K562 (cell line): ENCODE measurements around the gene RPS6KA2. TPM values are rescaled to one million over a fixed set of nuclear protein-coding genes. Genes with fewer than 3 reads are reported as not detected.

ENCODE experiments used
- ATAC-seq: fragments of 200-7000 bp; cut with Tn5 transposase; 3 replicates; pipeline ENCODE4 v1.9.1; 2020; ENCODE audit warnings: moderate library complexity
- BruUV-seq: library from RNA; stranded (reverse); fragments of 400-500 nt; replicated peaks from 2 replicates; lab custom pipeline; 2021; lab: Mats Ljungman, UMichigan
- CTCF ChIA-PET: fragments of 300-600 bp; formaldehyde crosslinking; extraction: SDS; loops from one replicate; lab custom pipeline; 2021; ENCODE audit warnings: low intra/inter-chr PET ratio; lab: Yijun Ruan, JAX
- POLR2A ChIA-PET: fragments of 300-600, 350-650 bp; sonication (Branson Sonifier 250); formaldehyde crosslinking; extraction: SDS; loops from one replicate; lab custom pipeline; 2021; ENCODE audit warnings: antibody characterized with exemption, inconsistent platforms; lab: Yijun Ruan, JAX
- DNase-seq, 4 experiments: peaks; one replicate each; pipeline versions ENCODE4 v3.0.0 to v3.0.0-alpha.2; 2011 to 2018; ENCODE audit warnings: low spot score in 3 of 4, mixed read lengths in 3 of 4; ENCODE audit errors: extremely low read depth in 1 of 4
- FAIRE-seq: peaks from 2 replicates; lab custom pipeline; 2011; peaks lifted over from hg19 to GRCh38; lab: Jason Lieb, UNC
- H2AFZ ChIP-seq: 2 replicates; pipeline ENCODE4 v1.6.0; 2011; ENCODE audit warnings: low read depth, low read length, control low read depth, inconsistent platforms
- H3K27ac ChIP-seq: fragments of 200-600 bp; 3 replicates; pipeline ENCODE4 v1.8.0; 2011; ENCODE audit warnings: low read depth, mild to moderate bottlenecking, control low read depth, inconsistent platforms, low read length, moderate library complexity, mixed read lengths; ENCODE audit errors: extremely low read depth
- H3K27me3 ChIP-seq, 2 experiments: fragments of 300-600 bp in 1 of 2; 2 replicates in 1 of 2; 3 replicates in 1 of 2; pipeline versions ENCODE4 v1.6.0 to v1.8.0; 2011; ENCODE audit warnings: inconsistent platforms in 2 of 2, low read length in 2 of 2, mild to moderate bottlenecking in 1 of 2, mixed read lengths in 1 of 2, moderate library complexity in 1 of 2; ENCODE audit not compliant: control insufficient read depth in 2 of 2, insufficient read depth in 2 of 2
- H3K36me3 ChIP-seq: fragments of 300-600 bp; 3 replicates; pipeline ENCODE4 v1.8.0; 2011; ENCODE audit warnings: mild to moderate bottlenecking, low read length, inconsistent platforms; ENCODE audit not compliant: control insufficient read depth, insufficient read depth
- H3K4me1 ChIP-seq, 2 experiments: fragments of 200-600 bp in 1 of 2; replicated peaks in 1 of 2; 2 replicates in 1 of 2; 3 replicates in 1 of 2; pipeline versions ENCODE4 v1.5.1 to v1.8.0; 2011; ENCODE audit warnings: inconsistent platforms in 2 of 2, low read length in 2 of 2, mild to moderate bottlenecking in 1 of 2, mixed read lengths in 1 of 2, moderate library complexity in 1 of 2; ENCODE audit not compliant: control insufficient read depth in 2 of 2, insufficient read depth in 2 of 2
- H3K4me2 ChIP-seq: 2 replicates; pipeline ENCODE4 v1.6.1; 2011; ENCODE audit warnings: low read length, control low read depth, inconsistent platforms, mixed read lengths; ENCODE audit not compliant: insufficient read depth
- H3K4me3 ChIP-seq: fragments of 200-600 bp; sonication (generic), shearing (Covaris generic); 2 replicates; pipeline ENCODE4 v1.5.1; 2016; ENCODE audit warnings: control low read depth, inconsistent platforms
- H3K79me2 ChIP-seq: fragments of 200-600 bp; 3 replicates; pipeline ENCODE4 v1.8.0; 2011; ENCODE audit warnings: low read length, inconsistent platforms; ENCODE audit not compliant: control insufficient read depth, insufficient read depth
- H3K9ac ChIP-seq, 2 experiments: 2 replicates each; pipeline versions ENCODE4 v1.6.0 to v1.6.1; 2011; ENCODE audit warnings: low read depth in 2 of 2, low read length in 2 of 2, control low read depth in 1 of 2, inconsistent platforms in 1 of 2, mild to moderate bottlenecking in 1 of 2, mixed read lengths in 1 of 2; ENCODE audit not compliant: insufficient read depth in 1 of 2
- H3K9me1 ChIP-seq: one replicate; pipeline ENCODE4 v1.6.0; 2011; ENCODE audit warnings: inconsistent platforms, mild to moderate bottlenecking, low read length, moderate library complexity; ENCODE audit not compliant: control insufficient read depth, insufficient read depth
- H3K9me3 ChIP-seq: replicated peaks from 2 replicates; pipeline ENCODE4 v1.5.1; 2011; ENCODE audit warnings: low read depth, low read length, inconsistent platforms; ENCODE audit not compliant: control insufficient read depth, insufficient read depth
- H4K20me1 ChIP-seq: replicated peaks from 2 replicates; pipeline ENCODE4 v1.6.1; 2011; ENCODE audit warnings: low read length, inconsistent platforms, mixed read lengths; ENCODE audit not compliant: control insufficient read depth, insufficient read depth
- MYBL2 ChIP-seq, 2 experiments: fragments of 450-650 bp in 1 of 2; sonication (generic) in 1 of 2; formaldehyde crosslinking in 1 of 2; IDR thresholded peaks; 2 replicates each; pipeline versions ENCODE4 v1.6.1 to v1.8.1; 2017 to 2022; ENCODE audit warnings: borderline replicate concordance in 1 of 2, inconsistent platforms in 1 of 2, low read depth in 1 of 2, mild to moderate bottlenecking in 1 of 2, missing genetic modification reagents in 1 of 2, moderate library complexity in 1 of 2
- NFYB ChIP-seq: IDR thresholded peaks from 2 replicates; pipeline ENCODE4 v1.6.1; 2011; ENCODE audit warnings: mild to moderate bottlenecking, moderate library complexity; ENCODE audit not compliant: insufficient read length; ENCODE audit errors: extremely low read depth
- NRF1 ChIP-seq, 2 experiments: fragments of 450-650 bp; IDR thresholded peaks in 1 of 2; conservative IDR thresholded peaks in 1 of 2; 2 replicates each; pipeline ENCODE4 v1.6.1; 2014; ENCODE audit warnings: mild to moderate bottlenecking in 2 of 2
- POLR2H ChIP-seq: IDR thresholded peaks from 2 replicates; pipeline ENCODE4 v1.6.1; 2016; ENCODE audit warnings: missing genetic modification characterization, low read depth, mild to moderate bottlenecking, control low read depth, missing compliant biosample characterization, moderate library complexity
- RBM22 ChIP-seq: fragments of 200-400 bp; formaldehyde crosslinking; IDR thresholded peaks from 2 replicates; pipeline ENCODE4 v1.6.1; 2018; ENCODE audit warnings: low read length, low read depth; ENCODE audit not compliant: poor library complexity, severe bottlenecking
- ZNF324 ChIP-seq: fragments of 250-450 bp; sonication (Bioruptor Pico); IDR thresholded peaks from 2 replicates; pipeline ENCODE4 v1.4.0; 2020; ENCODE audit warnings: mild to moderate bottlenecking
- WGBS: fragments of 100-300 bp; shearing (Covaris generic); methylation state at CpG from one replicate; pipeline ENCODE4 v1.1.6; 2016; ENCODE audit warnings: low coverage, mixed read lengths; ENCODE audit not compliant: insufficient coverage; ENCODE audit errors: missing lambda C conversion rate; 5-methylcytosine and 5-hydroxymethylcytosine counted together
- in situ Hi-C: fragments of 300-500 bp; cut with MboI; formaldehyde crosslinking; loops from 4 replicates; pipeline ENCODE4 v1.15.0; 2018; ENCODE audit warnings: inconsistent platforms, mixed read lengths
- intact Hi-C: fragments of 100-400 bp; cut with micrococcal nuclease; formaldehyde crosslinking; loops from 2 replicates; pipeline ENCODE4 v1.14.2; 2022
- polyA plus RNA-seq, 8 experiments: library from polyadenylated mRNA; depleted of rRNA in 4 of 8; stranded (reverse) in 5 of 8; unstranded in 3 of 8; fragments of >200 nt; fragmentation: Nextera tagmentation in 2 of 8; fragmentation: Illumina TruSeq in 1 of 8; extraction: Ambion mirVana in 2 of 8; extraction: Trizol in 1 of 8; gene quantifications; 2 replicates each; pipeline versions ENCODE4 v1.2.1 to v1.2.3, GENCODE V29; 2011 to 2014; ENCODE audit warnings: inconsistent platforms in 1 of 8, missing spikeins in 1 of 8
- total RNA-seq, 7 experiments: library from RNA; depleted of rRNA in 6 of 7; stranded (reverse); fragments of >200 nt in 6 of 7; fragmentation: Illumina TruSeq in 2 of 7; extraction: Trizol in 2 of 7; gene quantifications; 2 replicates each; pipeline versions ENCODE4 v1.2.1 to v1.2.3, GENCODE V29; 2011 to 2021; ENCODE audit warnings: low replicate concordance in 1 of 7

RPS6KA2 gene
- total and polyA plus RNA-seq, 9 of the 15 experiments (the other 6 are each of a cell fraction or from before 2014, with no cell fraction given) = 0.29 to 1.00 (median 0.53) TPM

GRCh38 chr6:166608774-166609173, 18.3 kb downstream of the RPS6KA2 start:
- no peak for ATAC-seq
- CTCF ChIA-PET = no interaction called here
- H3K4me2 ChIP-seq = no peak overlapping the region
- WGBS = 4% methylated on average over 4 of the region's 4 CpGs
- H3K27me3 ChIP-seq = peaks cover 14 to 37% of the 10 kb centered on the region in 2 experiments; a peak in 4 of 5 replicates
- no peaks in the 10 kb centered on the region for H3K4me1 ChIP-seq
- no peak overlapping the region for H3K4me3 ChIP-seq
- H2AFZ ChIP-seq = no peak overlapping the region
- H3K9me1 ChIP-seq = no peaks in the 10 kb centered on the region
- no peak for TF ChIP-seq MYBL2 (IDR thresholded peaks at IDR 0.05; ENCODE audit: low read depth)
- TF ChIP-seq MYBL2 (CRISPR knock-in tag; IDR thresholded peaks at IDR 0.05; ENCODE audit: borderline replicate concordance) = no peak
- no peak for TF ChIP-seq RBM22
- TF ChIP-seq NRF1 (conservative IDR thresholded peaks at IDR 0.05 in 1 of 2, IDR thresholded peaks at IDR 0.05 in 1 of 2) = no peak
- TF ChIP-seq ZNF324 (CRISPR knock-in tag) = no peak
- in situ Hi-C loops (no loop called here), intact Hi-C loops (no loop called here)
- DNase-seq = no peak
- POLR2A ChIA-PET = no interaction called here
- H3K9me3 ChIP-seq = no peaks in the 10 kb centered on the region
- H4K20me1 ChIP-seq = no peaks in the 10 kb centered on the region
- H3K9ac ChIP-seq = no peak overlapping the region
- BruUV-seq = no TSS peak
- no peak for FAIRE-seq
- no peaks in the 10 kb centered on the region for H3K36me3 ChIP-seq
- H3K27ac ChIP-seq = no peak overlapping the region
- H3K79me2 ChIP-seq = no peaks in the 10 kb centered on the region

- Histone ChIP-seq H3K9me1 (no peaks in the 10 kb centered on the region), H3K9me3 (no peaks in the 10 kb centered on the region), H3K4me2 (no peak overlapping the region), H3K4me1 (no peaks in the 10 kb centered on the region), H3K4me3 (no peak overlapping the region), H3K36me3 (no peaks in the 10 kb centered on the region), H3K27me3 (peaks cover 9 to 29% of the 10 kb centered on the region in 2 experiments; a peak in 4 of 5 replicates), H3K9ac (no peak overlapping the region), H4K20me1 (no peaks in the 10 kb centered on the region), H3K27ac (no peak overlapping the region), H2AFZ (no peak overlapping the region), H3K79me2 (no peaks in the 10 kb centered on the region)
- POLR2A ChIA-PET = no interaction called here
- no peak for DNase-seq
- TF ChIP-seq NFYB (no peak), POLR2H (tag) (no peak)
- intact Hi-C loops (no loop called here), in situ Hi-C loops (no loop called here)
- FAIRE-seq = no peak
- 0% methylated on average over 6 of the region's 6 CpGs for WGBS
- ATAC-seq = no peak
- CTCF ChIA-PET = no interaction called here
- no TSS peak for BruUV-seq
These were observed 21.3 kb downstream of the RPS6KA2 start for GRCh38 chr6:166605752-166606151.
